Lower lobe of right lung (tissue), 2 donors: ENCODE results near the gene ALKBH1. TPM values are rescaled to one million over a fixed set of nuclear protein-coding genes. Genes with fewer than 3 reads are reported as not detected.

ENCODE experiments used
- ATAC-seq, 2 donors: fragments of 200-7000 bp; cut with Tn5 transposase; one replicate each; pipeline ENCODE4 v1.9.1; 2020 to 2022; ENCODE audit warnings: mild to moderate bottlenecking in 2 of 2, moderate library complexity in 2 of 2
- DNase-seq: peaks from one replicate; pipeline ENCODE4 v3.0.0-alpha.2; 2020
- H3K27ac ChIP-seq: fragments of 200-600 bp; one replicate; pipeline ENCODE4 v1.8.0; 2022
- H3K27me3 ChIP-seq: fragments of 200-600 bp; one replicate; pipeline ENCODE4 v1.8.0; 2022; ENCODE audit warnings: low read depth
- H3K36me3 ChIP-seq: fragments of 200-600 bp; one replicate; pipeline ENCODE4 v1.8.0; 2022; ENCODE audit warnings: mild to moderate bottlenecking
- H3K4me1 ChIP-seq: fragments of 200-600 bp; one replicate; pipeline ENCODE4 v1.8.0; 2022
- H3K4me3 ChIP-seq: fragments of 200-600 bp; one replicate; pipeline ENCODE4 v1.8.0; 2022; ENCODE audit warnings: mild to moderate bottlenecking
- H3K9me3 ChIP-seq: fragments of 200-600 bp; one replicate; pipeline ENCODE4 v1.8.0; 2022
- intact Hi-C: fragments of 100-400 bp; cut with DNase I; formaldehyde crosslinking; loops from one replicate; pipeline ENCODE4 v1.11.0; 2022
- total RNA-seq: library from RNA; stranded (reverse); fragmentation: NEBNext Ultra II Directional; extraction: Animal tissue kit (Norgen Biotek cat#: 25700); gene quantifications from one replicate; pipeline ENCODE4 v1.2.1, GENCODE V29; 2021
- TF ChIP-seq, protein P1 (sequence below): fragments of 200-600 bp; IDR thresholded peaks from one replicate; pipeline ENCODE4 v1.8.0; 2022; ENCODE audit warnings: antibody characterized with exemption, mild to moderate bottlenecking
- donor health status: DM: no; HTN: yes; CAD: no; lungs with severe emphysema.

The ALKBH1 gene
- total RNA-seq, 1 donor from 2014 or later, result 12.5 TPM

DNA sequence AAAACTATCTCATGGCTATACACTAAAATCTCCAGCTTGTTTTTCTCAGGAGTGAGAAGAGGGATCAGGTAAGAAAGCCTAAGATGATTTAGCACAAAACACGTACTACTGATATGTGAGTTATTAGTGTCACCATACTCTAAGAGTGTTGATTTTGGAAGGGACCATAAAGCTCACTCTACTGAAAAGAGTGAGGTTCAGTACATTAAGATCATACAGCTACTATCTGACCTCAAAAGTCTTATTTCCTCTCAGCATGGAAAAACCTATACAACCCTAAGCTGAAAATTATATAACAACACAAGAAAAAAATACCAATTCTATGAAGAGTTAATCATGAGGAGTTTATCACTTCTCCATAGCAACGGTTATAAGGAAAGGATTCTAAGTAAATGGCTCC, 33.6 kb upstream of the ALKBH1 start:
- TF ChIP-seq, protein P1, sequence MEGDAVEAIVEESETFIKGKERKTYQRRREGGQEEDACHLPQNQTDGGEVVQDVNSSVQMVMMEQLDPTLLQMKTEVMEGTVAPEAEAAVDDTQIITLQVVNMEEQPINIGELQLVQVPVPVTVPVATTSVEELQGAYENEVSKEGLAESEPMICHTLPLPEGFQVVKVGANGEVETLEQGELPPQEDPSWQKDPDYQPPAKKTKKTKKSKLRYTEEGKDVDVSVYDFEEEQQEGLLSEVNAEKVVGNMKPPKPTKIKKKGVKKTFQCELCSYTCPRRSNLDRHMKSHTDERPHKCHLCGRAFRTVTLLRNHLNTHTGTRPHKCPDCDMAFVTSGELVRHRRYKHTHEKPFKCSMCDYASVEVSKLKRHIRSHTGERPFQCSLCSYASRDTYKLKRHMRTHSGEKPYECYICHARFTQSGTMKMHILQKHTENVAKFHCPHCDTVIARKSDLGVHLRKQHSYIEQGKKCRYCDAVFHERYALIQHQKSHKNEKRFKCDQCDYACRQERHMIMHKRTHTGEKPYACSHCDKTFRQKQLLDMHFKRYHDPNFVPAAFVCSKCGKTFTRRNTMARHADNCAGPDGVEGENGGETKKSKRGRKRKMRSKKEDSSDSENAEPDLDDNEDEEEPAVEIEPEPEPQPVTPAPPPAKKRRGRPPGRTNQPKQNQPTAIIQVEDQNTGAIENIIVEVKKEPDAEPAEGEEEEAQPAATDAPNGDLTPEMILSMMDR, result no peak
- no peak for ATAC-seq
- DNase-seq, result no peak
- Histone ChIP-seq H3K36me3 (peaks cover 90% of the 10 kb centered on the region), H3K9me3 (no peaks in the 10 kb centered on the region), H3K4me3 (no peak overlapping the region), H3K4me1 (peaks cover 13% of the 10 kb centered on the region), H3K27ac (no peak overlapping the region), H3K27me3 (no peaks in the 10 kb centered on the region)
- intact Hi-C loops, result no loop called here

DNA sequence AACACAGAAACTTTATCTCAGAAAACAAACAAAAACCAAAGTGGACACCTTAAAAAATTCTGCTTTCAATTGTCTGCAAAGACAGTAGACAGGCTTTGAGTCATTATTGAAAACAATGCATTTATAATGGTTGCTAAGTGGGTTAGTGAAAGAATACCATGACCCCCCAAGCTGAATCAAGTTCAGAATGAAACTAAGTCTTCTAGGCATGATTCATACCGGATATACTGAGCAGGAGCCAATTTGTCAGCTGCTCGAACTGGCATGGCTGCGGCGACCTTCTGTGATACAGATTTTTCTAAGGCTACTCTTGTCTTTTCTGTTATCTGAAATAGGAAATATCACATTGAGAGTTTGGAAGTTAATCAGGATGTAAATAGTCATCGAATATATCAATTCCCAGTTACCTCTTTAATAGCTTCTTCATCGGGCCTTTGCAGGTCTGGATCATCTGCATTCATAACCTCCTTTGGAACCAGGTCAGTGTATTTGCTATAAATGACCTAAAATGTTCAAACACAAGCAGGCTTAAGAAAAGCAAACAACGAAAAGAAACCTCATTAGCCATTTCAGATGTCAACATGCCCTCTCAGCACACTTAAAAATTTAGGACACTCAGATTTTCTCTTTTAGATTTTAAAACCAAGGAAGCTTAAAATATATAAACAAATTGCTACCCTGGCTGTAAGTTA, 30.9 kb upstream of the ALKBH1 start:
- Histone ChIP-seq H3K9me3 (no peaks in the 10 kb centered on the region), H3K36me3 (peaks cover 91% of the 10 kb centered on the region), H3K27me3 (no peaks in the 10 kb centered on the region), H3K4me3 (no peak overlapping the region), H3K4me1 (peaks cover 13% of the 10 kb centered on the region), H3K27ac (no peak overlapping the region)
- ATAC-seq, result no peak
- DNase-seq, result no peak
- intact Hi-C loops, result no loop called here
- TF ChIP-seq, protein P1, result no peak

DNA sequence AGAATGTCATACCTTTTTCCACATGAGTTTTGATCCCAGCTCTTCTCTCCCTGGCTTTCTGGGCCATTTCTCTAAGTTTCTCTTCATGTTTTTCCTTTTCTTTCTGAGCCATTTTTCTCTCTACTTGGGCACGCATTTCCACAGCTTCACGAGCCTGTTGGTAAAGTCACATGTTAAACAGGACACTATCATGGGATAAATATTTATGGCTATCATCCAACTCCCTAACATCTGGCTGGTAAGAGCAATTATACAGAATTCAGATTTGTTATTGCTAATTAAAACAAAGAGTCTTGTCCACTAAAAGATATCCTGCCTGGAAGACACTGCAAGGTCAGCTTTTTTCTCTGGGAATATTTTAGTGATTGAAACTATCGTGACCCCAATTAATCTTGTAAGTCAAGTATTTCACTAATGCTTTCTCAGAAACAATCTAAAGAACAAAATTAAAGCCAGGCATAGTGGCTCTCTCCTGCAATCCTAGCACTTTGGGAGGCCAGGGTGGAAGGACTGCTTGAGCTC, 23.2 kb upstream of the ALKBH1 start:
- intact Hi-C loops, result no loop called here
- peaks cover 100% of the 10 kb centered on the region for H3K36me3 ChIP-seq
- no peaks in the 10 kb centered on the region for H3K9me3 ChIP-seq
- no peaks in the 10 kb centered on the region for H3K4me1 ChIP-seq
- no peak overlapping the region for H3K4me3 ChIP-seq
- ATAC-seq (no peak), DNase-seq (no peak)
- H3K27me3 ChIP-seq, result no peaks in the 10 kb centered on the region
- TF ChIP-seq, protein P1, result no peak
- no peak overlapping the region for H3K27ac ChIP-seq

DNA sequence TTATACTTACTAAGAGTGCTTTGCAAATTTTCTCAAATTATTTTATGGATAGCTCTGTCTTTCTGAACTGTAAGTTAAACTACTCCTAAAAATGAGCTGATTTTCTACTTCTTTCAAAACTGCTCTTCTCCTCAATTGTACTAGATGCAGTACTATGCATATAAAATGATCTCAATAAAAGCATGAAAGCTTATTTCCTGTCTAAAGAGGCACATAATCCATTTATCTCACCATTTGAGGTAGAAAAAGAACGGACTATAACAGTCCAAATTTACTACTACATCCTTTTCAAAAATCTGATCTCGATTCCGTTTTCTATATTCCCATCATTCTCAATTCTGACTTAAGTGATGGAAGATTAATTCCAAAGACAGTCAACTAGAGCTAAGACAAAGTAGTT, 14.5 kb upstream of the ALKBH1 start:
- H3K4me3 ChIP-seq, result no peak overlapping the region
- ATAC-seq, result no peak
- H3K27me3 ChIP-seq, result no peaks in the 10 kb centered on the region
- H3K9me3 ChIP-seq, result no peaks in the 10 kb centered on the region
- peaks cover 100% of the 10 kb centered on the region for H3K36me3 ChIP-seq
- no peak for DNase-seq
- no peak overlapping the region for H3K27ac ChIP-seq
- no peaks in the 10 kb centered on the region for H3K4me1 ChIP-seq
- intact Hi-C loops, result no loop called here
- TF ChIP-seq, protein P1, result no peak

DNA sequence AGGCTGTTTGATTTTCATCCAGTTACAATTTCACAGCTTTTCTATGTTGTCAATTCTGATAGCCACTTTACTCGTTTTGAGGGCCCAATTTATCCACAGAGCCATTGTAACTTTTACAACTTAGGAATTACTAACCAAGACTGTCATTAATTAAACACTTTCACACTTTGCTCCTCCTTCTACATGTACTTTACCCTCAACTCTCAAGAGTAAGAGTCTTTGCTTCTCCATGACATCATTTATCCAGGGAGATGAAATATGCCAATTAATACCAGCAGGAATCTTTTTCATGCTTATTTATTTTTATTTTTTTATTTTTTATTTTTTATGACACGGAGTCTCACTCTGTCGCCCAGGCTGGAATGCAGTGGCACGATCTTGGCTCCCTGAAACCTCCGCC, 13.6 kb upstream of the ALKBH1 start:
- intact Hi-C loops, result no loop called here
- no peak for ATAC-seq
- TF ChIP-seq, protein P1, result no peak
- Histone ChIP-seq H3K27me3 (no peaks in the 10 kb centered on the region), H3K27ac (no peak overlapping the region), H3K4me3 (no peak overlapping the region), H3K9me3 (no peaks in the 10 kb centered on the region), H3K36me3 (peaks cover 100% of the 10 kb centered on the region), H3K4me1 (no peaks in the 10 kb centered on the region)
- no peak for DNase-seq
